Panc1 (cell line): Measurements from ENCODE around the gene SFTPB. TPM values are rescaled to one million over a fixed set of nuclear protein-coding genes. Genes with fewer than 3 reads are reported as not detected.

Experiments used
- ATAC-seq: fragments of 200-7000 bp; cut with Tn5 transposase; 2 replicates; pipeline ENCODE4 v1.9.1; 2020; ENCODE audit warnings: mild to moderate bottlenecking, moderate library complexity
- BruUV-seq: library from RNA; stranded (reverse); fragments of 400-500 nt; replicated peaks from 2 replicates; lab custom pipeline; 2021; lab: Mats Ljungman, UMichigan
- CTCF ChIA-PET: fragments of 300-600 bp; sonication (Branson Sonifier 250); formaldehyde crosslinking; loops from one replicate; lab custom pipeline; 2022; ENCODE audit warnings: antibody characterized with exemption; lab: Charles Lee
- POLR2A ChIA-PET: fragments of 300-600 bp; sonication (Branson Sonifier 250); formaldehyde crosslinking; loops from one replicate; lab custom pipeline; 2022; ENCODE audit warnings: antibody characterized with exemption; lab: Charles Lee
- DNase-seq: peaks from one replicate; pipeline ENCODE4 v3.0.0-alpha.2; 2010; ENCODE audit warnings: low read depth, low spot score
- H3K27ac ChIP-seq: 2 replicates; pipeline ENCODE4 v1.5.1; 2011; ENCODE audit warnings: mild to moderate bottlenecking, low read length, inconsistent platforms
- H3K27me3 ChIP-seq: fragments of 200-500 bp; sonication (Bioruptor generic); 2 replicates; pipeline ENCODE4 v1.6.0; 2014; ENCODE audit warnings: low read length, inconsistent platforms; ENCODE audit not compliant: control insufficient read depth, insufficient read depth
- H3K36me3 ChIP-seq: fragments of 200-500 bp; sonication (Bioruptor generic); 2 replicates; pipeline ENCODE4 v1.5.1; 2014; ENCODE audit warnings: inconsistent platforms, mild to moderate bottlenecking, low read length, moderate library complexity; ENCODE audit not compliant: control insufficient read depth, insufficient read depth
- H3K4me1 ChIP-seq: 2 replicates; pipeline ENCODE4 v1.5.1; 2011; ENCODE audit warnings: inconsistent platforms, mild to moderate bottlenecking, low read length, moderate library complexity; ENCODE audit not compliant: control insufficient read depth, insufficient read depth
- H3K4me3 ChIP-seq, 2 experiments: 2 replicates each; pipeline ENCODE4 v1.5.1; 2011 to 2012; ENCODE audit warnings: low read depth in 2 of 2, low read length in 2 of 2, mild to moderate bottlenecking in 2 of 2, inconsistent platforms in 1 of 2, moderate library complexity in 1 of 2
- H3K9me3 ChIP-seq: fragments of 200-500 bp; sonication (Bioruptor generic); 2 replicates; pipeline ENCODE4 v1.5.1; 2014; ENCODE audit warnings: low read depth, mild to moderate bottlenecking, inconsistent platforms, low read length, moderate library complexity; ENCODE audit not compliant: control insufficient read depth, insufficient read depth
- POLR2AphosphoS5 ChIP-seq: IDR thresholded peaks from 2 replicates; pipeline ENCODE4 v1.6.1; 2012; ENCODE audit warnings: mild to moderate bottlenecking, low read depth, low read length, moderate library complexity
- SIN3A ChIP-seq: IDR thresholded peaks from 2 replicates; pipeline ENCODE4 v1.6.1; 2012; ENCODE audit warnings: low read depth, mild to moderate bottlenecking, low read length, moderate library complexity, borderline replicate concordance; ENCODE audit not compliant: insufficient read depth
- TCF7L2 ChIP-seq: IDR thresholded peaks from 2 replicates; pipeline ENCODE4 v1.6.1; 2011; ENCODE audit warnings: mild to moderate bottlenecking, low read depth, low read length, inconsistent platforms
- in situ Hi-C: cut with HindIII; loops from 2 replicates; pipeline ENCODE4 v1.10.0; 2016; ENCODE audit warnings: low sequenced_read_pairs, low pct_unique_long_range_greater_than_20kb
- intact Hi-C: fragments of 100-400 bp; cut with micrococcal nuclease; formaldehyde crosslinking; loops from one replicate; pipeline ENCODE4 v1.10.0; 2022; ENCODE audit not compliant: unreplicated experiment
- total RNA-seq: library from RNA; stranded (reverse); gene quantifications from one replicate; pipeline ENCODE4 v1.2.1, GENCODE V29; 2021; ENCODE audit not compliant: unreplicated experiment
- TF ChIP-seq, protein P1 (sequence below), 2 experiments: IDR thresholded peaks; 2 replicates each; pipeline ENCODE4 v1.6.1; 2011 to 2012; ENCODE audit warnings: low read depth in 2 of 2, control low read depth in 1 of 2, low read length in 1 of 2, mild to moderate bottlenecking in 1 of 2, moderate library complexity in 1 of 2; ENCODE audit not compliant: insufficient read depth in 1 of 2
- TF ChIP-seq, protein P2 (sequence below): fragments of 450-650 bp; IDR thresholded peaks from 2 replicates; pipeline ENCODE4 v1.5.1; 2017; ENCODE audit warnings: mild to moderate bottlenecking

Gene SFTPB
- total RNA-seq, 1 experiment from 2014 or later, result 5.6 TPM

- TF ChIP-seq POLR2AphosphoS5, result no peak
- TF ChIP-seq, protein P1, sequence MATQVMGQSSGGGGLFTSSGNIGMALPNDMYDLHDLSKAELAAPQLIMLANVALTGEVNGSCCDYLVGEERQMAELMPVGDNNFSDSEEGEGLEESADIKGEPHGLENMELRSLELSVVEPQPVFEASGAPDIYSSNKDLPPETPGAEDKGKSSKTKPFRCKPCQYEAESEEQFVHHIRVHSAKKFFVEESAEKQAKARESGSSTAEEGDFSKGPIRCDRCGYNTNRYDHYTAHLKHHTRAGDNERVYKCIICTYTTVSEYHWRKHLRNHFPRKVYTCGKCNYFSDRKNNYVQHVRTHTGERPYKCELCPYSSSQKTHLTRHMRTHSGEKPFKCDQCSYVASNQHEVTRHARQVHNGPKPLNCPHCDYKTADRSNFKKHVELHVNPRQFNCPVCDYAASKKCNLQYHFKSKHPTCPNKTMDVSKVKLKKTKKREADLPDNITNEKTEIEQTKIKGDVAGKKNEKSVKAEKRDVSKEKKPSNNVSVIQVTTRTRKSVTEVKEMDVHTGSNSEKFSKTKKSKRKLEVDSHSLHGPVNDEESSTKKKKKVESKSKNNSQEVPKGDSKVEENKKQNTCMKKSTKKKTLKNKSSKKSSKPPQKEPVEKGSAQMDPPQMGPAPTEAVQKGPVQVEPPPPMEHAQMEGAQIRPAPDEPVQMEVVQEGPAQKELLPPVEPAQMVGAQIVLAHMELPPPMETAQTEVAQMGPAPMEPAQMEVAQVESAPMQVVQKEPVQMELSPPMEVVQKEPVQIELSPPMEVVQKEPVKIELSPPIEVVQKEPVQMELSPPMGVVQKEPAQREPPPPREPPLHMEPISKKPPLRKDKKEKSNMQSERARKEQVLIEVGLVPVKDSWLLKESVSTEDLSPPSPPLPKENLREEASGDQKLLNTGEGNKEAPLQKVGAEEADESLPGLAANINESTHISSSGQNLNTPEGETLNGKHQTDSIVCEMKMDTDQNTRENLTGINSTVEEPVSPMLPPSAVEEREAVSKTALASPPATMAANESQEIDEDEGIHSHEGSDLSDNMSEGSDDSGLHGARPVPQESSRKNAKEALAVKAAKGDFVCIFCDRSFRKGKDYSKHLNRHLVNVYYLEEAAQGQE (IDR thresholded peaks at IDR 0.05; ENCODE audit: insufficient read depth in 1 of 2, low read depth in 2 of 2, low read length in 1 of 2), result no peak
- TF ChIP-seq SIN3A, result no peak
- no peak for TF ChIP-seq TCF7L2
- TF ChIP-seq, protein P2, sequence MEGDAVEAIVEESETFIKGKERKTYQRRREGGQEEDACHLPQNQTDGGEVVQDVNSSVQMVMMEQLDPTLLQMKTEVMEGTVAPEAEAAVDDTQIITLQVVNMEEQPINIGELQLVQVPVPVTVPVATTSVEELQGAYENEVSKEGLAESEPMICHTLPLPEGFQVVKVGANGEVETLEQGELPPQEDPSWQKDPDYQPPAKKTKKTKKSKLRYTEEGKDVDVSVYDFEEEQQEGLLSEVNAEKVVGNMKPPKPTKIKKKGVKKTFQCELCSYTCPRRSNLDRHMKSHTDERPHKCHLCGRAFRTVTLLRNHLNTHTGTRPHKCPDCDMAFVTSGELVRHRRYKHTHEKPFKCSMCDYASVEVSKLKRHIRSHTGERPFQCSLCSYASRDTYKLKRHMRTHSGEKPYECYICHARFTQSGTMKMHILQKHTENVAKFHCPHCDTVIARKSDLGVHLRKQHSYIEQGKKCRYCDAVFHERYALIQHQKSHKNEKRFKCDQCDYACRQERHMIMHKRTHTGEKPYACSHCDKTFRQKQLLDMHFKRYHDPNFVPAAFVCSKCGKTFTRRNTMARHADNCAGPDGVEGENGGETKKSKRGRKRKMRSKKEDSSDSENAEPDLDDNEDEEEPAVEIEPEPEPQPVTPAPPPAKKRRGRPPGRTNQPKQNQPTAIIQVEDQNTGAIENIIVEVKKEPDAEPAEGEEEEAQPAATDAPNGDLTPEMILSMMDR, result no peak
- Histone ChIP-seq H3K4me3 (no peak overlapping the region), H3K36me3 (no peaks in the 10 kb centered on the region), H3K27ac (no peak overlapping the region), H3K9me3 (no peaks in the 10 kb centered on the region), H3K27me3 (no peaks in the 10 kb centered on the region), H3K4me1 (no peaks in the 10 kb centered on the region)
- DNase-seq, result no peak
- intact Hi-C loops, result no loop called here
- ChIA-PET POLR2A (no interaction called here), CTCF (interaction anchor here (0.5 kb wide), 1 partner anchor 136 kb away, joined by 3 read pairs; no protein-coding TSS in a partner anchor)
- in situ Hi-C loops, result no loop called here
- ATAC-seq, result no peak
- no TSS peak for BruUV-seq
Observed at GRCh38 chr2:85713836-85714235, 45.8 kb upstream of the SFTPB start.

- Histone ChIP-seq H3K27me3 (no peaks in the 10 kb centered on the region; the same call in 1 of the 2 replicates), H3K36me3 (no peaks in the 10 kb centered on the region), H3K9me3 (no peaks in the 10 kb centered on the region), H3K4me1 (no peaks in the 10 kb centered on the region), H3K4me3 (no peak overlapping the region), H3K27ac (no peak overlapping the region)
- CTCF ChIA-PET, result interaction anchor here (0.6 kb wide), 1 partner anchor 15 kb away, joined by 3 read pairs; no protein-coding TSS in a partner anchor
- in situ Hi-C loops (no loop called here), intact Hi-C loops (no loop called here)
- no TSS peak for BruUV-seq
- TF ChIP-seq POLR2AphosphoS5 (no peak), SIN3A (no peak), TCF7L2 (no peak)
- TF ChIP-seq, protein P2, result no peak
- TF ChIP-seq, protein P1 (IDR thresholded peaks at IDR 0.05; ENCODE audit: insufficient read depth in 1 of 2, low read depth in 2 of 2, low read length in 1 of 2), result no peak
- no peak for DNase-seq
- ATAC-seq, result no peak
- POLR2A ChIA-PET, result no interaction called here
Observed at GRCh38 chr2:85712849-85713612, 45.0 kb upstream of the SFTPB start.
